Activated CD4-positive, CD25-positive, alpha-beta regulatory T cell (primary cell): ENCODE results near the gene PUM1.
"Not testable (repeated sequence)": the region's sequence is repeated elsewhere in the genome, so short reads cannot be mapped to it uniquely, and the experiment has no call there.

ENCODE experiments used
- DNase-seq, 4 experiments: peaks; one replicate each; lab custom pipeline; 2025; lab: John Stamatoyannopoulos, UW

PUM1 gene

GRCh38 chr1:31062867-31063380 lies 2.6 kb downstream of the PUM1 start:
- no peak for DNase-seq

GRCh38 chr1:31062162-31062866 lies 3.2 kb downstream of the PUM1 start:
- DNase-seq, result not testable (repeated sequence)

- no peak for DNase-seq
These were observed 7.5 kb downstream of the PUM1 start for GRCh38 chr1:31058012-31058411.

GRCh38 chr1:31055953-31056352 lies 9.6 kb downstream of the PUM1 start:
- no peak for DNase-seq

GRCh38 chr1:31055501-31055900 lies 10.0 kb downstream of the PUM1 start:
- no peak for DNase-seq

GRCh38 chr1:31054958-31055481 lies 10.5 kb downstream of the PUM1 start:
- DNase-seq, result no peak

- no peak for DNase-seq
These were observed 11.2 kb downstream of the PUM1 start for GRCh38 chr1:31054349-31054748.

GRCh38 chr1:31052613-31053012 lies 12.9 kb downstream of the PUM1 start:
- not testable (repeated sequence) for DNase-seq

- DNase-seq, result no peak
These were observed 13.9 kb downstream of the PUM1 start for GRCh38 chr1:31051611-31052010.

- not testable (repeated sequence) for DNase-seq
These were observed 18.0 kb downstream of the PUM1 start for GRCh38 chr1:31047507-31047906.

- no peak for DNase-seq
These were observed 21.9 kb downstream of the PUM1 start for GRCh38 chr1:31043631-31044030.

- DNase-seq, result no peak
These were observed 22.9 kb downstream of the PUM1 start for GRCh38 chr1:31042656-31043055.

- DNase-seq, result no peak
These were observed 24.0 kb downstream of the PUM1 start for GRCh38 chr1:31041529-31041928.

GRCh38 chr1:31040038-31040437 lies 25.5 kb downstream of the PUM1 start:
- DNase-seq, result no peak

- DNase-seq, result not testable (repeated sequence)
These were observed 26.6 kb downstream of the PUM1 start for GRCh38 chr1:31038935-31039334.

GRCh38 chr1:31038360-31038759 lies 27.2 kb downstream of the PUM1 start:
- no peak for DNase-seq

- no peak for DNase-seq
These were observed 28.6 kb downstream of the PUM1 start for GRCh38 chr1:31036749-31037500.

- DNase-seq, result no peak
These were observed 31.9 kb downstream of the PUM1 start for GRCh38 chr1:31033598-31033997.

GRCh38 chr1:31032266-31032665 lies 33.3 kb downstream of the PUM1 start:
- no peak for DNase-seq

GRCh38 chr1:31031330-31032143 lies 34.0 kb downstream of the PUM1 start:
- no peak for DNase-seq

- DNase-seq, result no peak
These were observed 36.5 kb downstream of the PUM1 start for GRCh38 chr1:31029026-31029425.
